GM12878 (cell line): Measurements from ENCODE around the gene BOLA1. TPM values are rescaled to one million over a fixed set of nuclear protein-coding genes. Genes with fewer than 3 reads are reported as not detected.

Experiments used
- ATAC-seq: fragments of 200-7000 bp; cut with Tn5 transposase; 3 replicates; pipeline ENCODE4 v1.9.1; 2020; ENCODE audit warnings: mild to moderate bottlenecking, moderate library complexity
- BruUV-seq: library from RNA; stranded (reverse); fragments of 400-500 nt; replicated peaks from 2 replicates; lab custom pipeline; 2021; lab: Mats Ljungman, UMichigan
- CTCF ChIA-PET: fragments of 300-600 bp; sonication (Branson Sonifier 250); formaldehyde crosslinking; extraction: SDS; loops from one replicate; lab custom pipeline; 2021; ENCODE audit warnings: inconsistent platforms; lab: Yijun Ruan, JAX
- POLR2A ChIA-PET: fragments of 350-600 bp; formaldehyde crosslinking; extraction: SDS; loops from one replicate; lab custom pipeline; 2021; ENCODE audit warnings: inconsistent platforms; lab: Charles Lee
- RAD21 ChIA-PET: fragments of 300-600 bp; sonication (Branson Sonifier 250); formaldehyde crosslinking; loops from one replicate; lab custom pipeline; 2023; ENCODE audit warnings: antibody characterized with exemption; ENCODE audit not compliant: unreplicated experiment; lab: Charles Lee
- SMC1A ChIA-PET: fragments of 300-600 bp; sonication (Branson Sonifier 250); formaldehyde crosslinking; loops from one replicate; lab custom pipeline; 2023; ENCODE audit not compliant: unreplicated experiment, uncharacterized antibody; lab: Charles Lee
- DNase-seq: peaks from one replicate; pipeline ENCODE4 v3.0.0-alpha.2; 2011; ENCODE audit warnings: low read depth, low spot score
- FAIRE-seq: peaks from 3 replicates; lab custom pipeline; 2011; peaks lifted over from hg19 to GRCh38; lab: Jason Lieb, UNC
- H2AFZ ChIP-seq: 2 replicates; pipeline ENCODE4 v1.6.0; 2011; ENCODE audit warnings: low read depth, low read length, control low read depth; ENCODE audit not compliant: control insufficient read depth
- H3K27ac ChIP-seq: 2 replicates; pipeline ENCODE4 v1.5.1; 2011; ENCODE audit warnings: control low read depth; ENCODE audit not compliant: control insufficient read depth, insufficient read depth
- H3K27me3 ChIP-seq, 2 experiments: replicated peaks in 1 of 2; 2 replicates each; pipeline versions ENCODE4 v1.6.0 to v1.6.1; 2011; ENCODE audit warnings: low read length in 1 of 2; ENCODE audit not compliant: control insufficient read depth in 2 of 2, insufficient read depth in 2 of 2
- H3K36me3 ChIP-seq, 2 experiments: 2 replicates each; pipeline ENCODE4 v1.5.1; 2011; ENCODE audit warnings: low read length in 1 of 2; ENCODE audit not compliant: control insufficient read depth in 2 of 2, insufficient read depth in 2 of 2
- H3K4me1 ChIP-seq: 2 replicates; pipeline ENCODE4 v1.6.1; 2011; ENCODE audit warnings: mild to moderate bottlenecking, low read length, moderate library complexity, mixed read lengths; ENCODE audit not compliant: control insufficient read depth, insufficient read depth
- H3K4me2 ChIP-seq: 2 replicates; pipeline ENCODE4 v1.6.0; 2011; ENCODE audit warnings: control low read depth; ENCODE audit not compliant: control insufficient read depth, insufficient read depth
- H3K4me3 ChIP-seq: fragments of 200-600 bp; sonication (generic); 2 replicates; pipeline ENCODE4 v1.5.1; 2016
- H3K79me2 ChIP-seq: 2 replicates; pipeline ENCODE4 v1.6.0; 2011; ENCODE audit warnings: low read length; ENCODE audit not compliant: control insufficient read depth, insufficient read depth
- H3K9ac ChIP-seq: 2 replicates; pipeline ENCODE4 v1.8.0; 2011; ENCODE audit warnings: low read length, control low read depth, mixed read lengths; ENCODE audit not compliant: control insufficient read depth, insufficient read depth
- H3K9me3 ChIP-seq: replicated peaks from 3 replicates; pipeline ENCODE4 v1.5.1; 2011; ENCODE audit warnings: mild to moderate bottlenecking, low read length; ENCODE audit not compliant: control insufficient read depth, insufficient read depth
- H4K20me1 ChIP-seq: 2 replicates; pipeline ENCODE4 v1.6.0; 2011; ENCODE audit not compliant: control insufficient read depth, insufficient read depth
- CUX1 ChIP-seq: IDR thresholded peaks from 2 replicates; pipeline ENCODE4 v1.6.1; 2012; ENCODE audit warnings: improper control_type of control experiment, low read depth, low read length; ENCODE audit not compliant: insufficient replicate concordance
- NR2C1 ChIP-seq: fragments of 450-650 bp; IDR thresholded peaks from 2 replicates; pipeline ENCODE4 v1.6.1; 2017; ENCODE audit warnings: antibody characterized with exemption, mild to moderate bottlenecking, moderate library complexity
- TBL1XR1 ChIP-seq: IDR thresholded peaks from 2 replicates; pipeline ENCODE4 v1.6.1; 2012; ENCODE audit warnings: low read depth, low read length, improper control_type of control experiment
- USF2 ChIP-seq: IDR thresholded peaks from 2 replicates; pipeline ENCODE4 v1.6.1; 2011; ENCODE audit warnings: low read depth, low read length, improper control_type of control experiment, borderline replicate concordance
- WGBS: methylation state at CpG from one replicate; pipeline ENCODE4 v1.1.6; 2016; ENCODE audit warnings: low lambda C conversion rate; ENCODE audit not compliant: insufficient replicate concordance, insufficient coverage; ENCODE audit errors: missing lambda C conversion rate; 5-methylcytosine and 5-hydroxymethylcytosine counted together
- in situ Hi-C: fragments of 300-500 bp; cut with MboI; formaldehyde crosslinking; loops from 9 replicates; pipeline ENCODE4 v1.14.3; 2018; ENCODE audit warnings: mixed read lengths
- intact Hi-C: fragments of 100-400 bp; cut with micrococcal nuclease; formaldehyde crosslinking; loops from one replicate; pipeline ENCODE4 v1.14.2; 2022; ENCODE audit not compliant: unreplicated experiment
- polyA plus RNA-seq, 11 experiments: library from polyadenylated mRNA; depleted of rRNA in 4 of 11; unstranded in 6 of 11; stranded (reverse) in 5 of 11; fragments of >200 nt; fragmentation: Nextera tagmentation in 4 of 11; fragmentation: Illumina TruSeq in 1 of 11; extraction: Ambion mirVana in 4 of 11; extraction: Trizol in 1 of 11; gene quantifications; 1 replicate in 1 of 11; 2 replicates in 10 of 11; pipeline versions ENCODE4 v1.2.1 to v1.2.3, GENCODE V29; 2011 to 2016; ENCODE audit warnings: inconsistent platforms in 2 of 11, missing spikeins in 2 of 11, low read depth in 1 of 11
- total RNA-seq, 4 experiments: library from RNA; depleted of rRNA in 3 of 4; stranded (reverse); fragments of >200 nt in 3 of 4; fragmentation: Illumina TruSeq in 1 of 4; extraction: Trizol in 1 of 4; gene quantifications; 2 replicates each; pipeline versions ENCODE4 v1.2.1 to v1.2.3, GENCODE V29; 2013 to 2021

Gene BOLA1
- total and polyA plus RNA-seq, 10 of the 15 experiments (the other 5 are each of a cell fraction or from before 2014, with no cell fraction given): 0.74 to 18.7 (median 11.3) TPM

GRCh38 chr1:149888999-149889289, 10.4 kb upstream of the BOLA1 start (continued):
- no peak for TF ChIP-seq CUX1

GRCh38 chr1:149896575-149896974, 2.8 kb upstream of the BOLA1 start:
- no TSS peak for BruUV-seq
- DNase-seq: no peak
- Histone ChIP-seq H3K27ac (no peak overlapping the region), H3K36me3 (no peaks in the 10 kb centered on the region), H4K20me1 (no peaks in the 10 kb centered on the region), H3K27me3 (no peaks in the 10 kb centered on the region), H3K9ac (no peak overlapping the region), H3K4me2 (no peak overlapping the region), H3K4me3 (no peak overlapping the region), H3K79me2 (peaks cover 4% of the 10 kb centered on the region), H3K9me3 (no peaks in the 10 kb centered on the region), H3K4me1 (peaks cover 6% of the 10 kb centered on the region; the same call in 1 of the 2 replicates), H2AFZ (no peak overlapping the region)
- no peak for FAIRE-seq
- TF ChIP-seq NR2C1: no peak
- TF ChIP-seq USF2: no peak
- TF ChIP-seq TBL1XR1: no peak
- POLR2A ChIA-PET: interaction anchor here (0.7 kb wide), 1 partner anchor 9 kb away, joined by 3 read pairs; a partner anchor contains a TSS
- intact Hi-C loops (no loop called here), in situ Hi-C loops (no loop called here)
- no peak for ATAC-seq
- SMC1A ChIA-PET: no interaction called here
- RAD21 ChIA-PET: no interaction called here
- CTCF ChIA-PET: no interaction called here
- WGBS: 73% methylated on average over 4 of the region's 4 CpGs
